Tibial nerve (tissue), 4 donors: ENCODE results near the gene LIN28B.

Experiments used
- EP300 ChIP-seq, 2 donors: sonication (generic); formaldehyde crosslinking; IDR thresholded peaks; one replicate each; pipeline ENCODE4 v1.6.1; 2017; ENCODE audit warnings: antibody characterized with exemption in 2 of 2, mild to moderate bottlenecking in 1 of 2
- TF ChIP-seq, protein P1 (sequence below), 5 experiments: fragments of 200-600 bp in 3 of 5; fragments of 450-650 bp in 2 of 5; sonication (generic) in 3 of 5; IDR thresholded peaks; one replicate each; pipeline ENCODE4 v1.5.1; 2016 to 2019; ENCODE audit warnings: antibody characterized with exemption in 5 of 5, mild to moderate bottlenecking in 3 of 5, moderate library complexity in 2 of 5

DNA sequence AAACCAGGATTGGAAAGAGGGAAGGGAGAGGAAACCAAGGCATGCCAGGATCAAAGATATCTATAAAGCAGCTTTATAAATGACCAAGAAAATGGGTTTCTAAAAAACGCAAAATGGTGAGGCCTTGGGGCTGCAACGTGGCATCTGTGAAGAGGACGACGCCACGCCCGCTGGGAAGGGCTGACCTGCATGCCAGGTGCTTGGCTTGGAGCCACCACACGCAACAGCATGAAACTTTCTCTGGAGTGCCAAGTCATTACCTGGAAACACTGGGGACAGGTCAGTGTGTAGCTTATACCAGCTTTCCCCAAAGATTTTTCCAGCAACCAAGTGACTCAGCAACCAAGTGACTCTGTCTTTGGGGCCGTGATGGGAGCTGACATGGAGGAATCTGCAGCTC lies 140.4 kb downstream of the LIN28B start:
- no peak for TF ChIP-seq EP300 (IDR thresholded peaks at IDR 0.05)
- TF ChIP-seq, protein P1, sequence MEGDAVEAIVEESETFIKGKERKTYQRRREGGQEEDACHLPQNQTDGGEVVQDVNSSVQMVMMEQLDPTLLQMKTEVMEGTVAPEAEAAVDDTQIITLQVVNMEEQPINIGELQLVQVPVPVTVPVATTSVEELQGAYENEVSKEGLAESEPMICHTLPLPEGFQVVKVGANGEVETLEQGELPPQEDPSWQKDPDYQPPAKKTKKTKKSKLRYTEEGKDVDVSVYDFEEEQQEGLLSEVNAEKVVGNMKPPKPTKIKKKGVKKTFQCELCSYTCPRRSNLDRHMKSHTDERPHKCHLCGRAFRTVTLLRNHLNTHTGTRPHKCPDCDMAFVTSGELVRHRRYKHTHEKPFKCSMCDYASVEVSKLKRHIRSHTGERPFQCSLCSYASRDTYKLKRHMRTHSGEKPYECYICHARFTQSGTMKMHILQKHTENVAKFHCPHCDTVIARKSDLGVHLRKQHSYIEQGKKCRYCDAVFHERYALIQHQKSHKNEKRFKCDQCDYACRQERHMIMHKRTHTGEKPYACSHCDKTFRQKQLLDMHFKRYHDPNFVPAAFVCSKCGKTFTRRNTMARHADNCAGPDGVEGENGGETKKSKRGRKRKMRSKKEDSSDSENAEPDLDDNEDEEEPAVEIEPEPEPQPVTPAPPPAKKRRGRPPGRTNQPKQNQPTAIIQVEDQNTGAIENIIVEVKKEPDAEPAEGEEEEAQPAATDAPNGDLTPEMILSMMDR (IDR thresholded peaks at IDR 0.05) = no peak
